ENCODE measurements around the gene BCOR.

BCOR gene

DNA sequence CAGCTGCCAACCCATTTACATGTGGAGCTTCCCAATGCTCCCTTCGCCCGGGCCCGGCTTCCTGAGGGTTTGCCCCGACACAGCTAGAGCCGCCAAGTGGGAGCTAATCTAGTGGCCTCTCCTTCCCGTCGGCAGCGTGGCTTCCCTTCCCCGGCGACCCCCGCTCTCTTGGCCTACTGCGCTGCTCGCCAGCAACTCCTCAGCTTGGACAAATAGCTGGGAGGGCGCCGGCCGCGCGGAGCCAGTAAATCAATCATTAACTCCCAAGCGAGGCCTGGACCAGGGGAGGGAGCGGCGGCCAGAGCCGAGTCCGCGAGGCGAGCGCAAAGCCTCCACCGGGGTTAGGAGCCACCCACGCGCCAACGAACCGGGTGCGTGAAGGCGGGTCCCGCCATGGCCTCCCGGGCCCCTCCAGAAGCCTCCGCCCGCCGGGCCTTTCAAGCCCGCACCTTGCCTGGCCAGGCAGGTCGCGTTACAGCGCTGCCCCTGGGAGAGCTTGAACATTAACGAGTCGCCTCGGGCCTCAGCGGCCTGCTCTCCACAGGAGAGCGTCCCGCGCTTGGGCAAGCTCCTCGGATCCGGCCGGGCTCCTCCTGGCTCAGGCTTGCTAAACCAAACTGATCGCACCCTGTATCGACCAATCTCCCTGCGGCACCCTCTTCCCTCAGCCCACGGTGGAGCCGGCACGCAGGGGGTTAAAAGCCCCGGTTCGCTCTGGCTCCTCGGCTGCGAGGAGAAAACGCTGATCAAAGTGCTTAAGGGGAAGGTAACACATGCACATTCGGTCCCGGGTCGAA lies 10.6 kb upstream of the BCOR start:
- no peak for ATAC-seq (replicated peaks; ENCODE audit: extremely low read depth, poor library complexity, severe bottlenecking)
- Mint-ChIP-seq H3K9me3 (no peaks in the 10 kb centered on the region), H3K36me3 (ENCODE audit: insufficient read depth) (no peaks in the 10 kb centered on the region), H3K4me3 (peak overlapping the region; percentile 78), H3K27me3 (no peaks in the 10 kb centered on the region), H3K4me1 (peaks cover 6% of the 10 kb centered on the region), H3K27ac (ENCODE audit: low read depth) (no peak overlapping the region)
- DNase-seq (ENCODE audit: low spot score in 2 of 2), result no peak

- no peaks in the 10 kb centered on the region for H3K9me3 Mint-ChIP-seq
- H3K36me3 Mint-ChIP-seq (ENCODE audit: insufficient read depth), result no peaks in the 10 kb centered on the region
- no peak overlapping the region for H3K27ac Mint-ChIP-seq (ENCODE audit: low read depth)
- H3K4me3 Mint-ChIP-seq, result peak overlapping the region; percentile 78
- DNase-seq (ENCODE audit: low spot score in 2 of 2), result no peak
- H3K27me3 Mint-ChIP-seq, result no peaks in the 10 kb centered on the region
- no peak for ATAC-seq (replicated peaks; ENCODE audit: extremely low read depth, poor library complexity, severe bottlenecking)
- H3K4me1 Mint-ChIP-seq, result peaks cover 6% of the 10 kb centered on the region
These were observed 9.8 kb upstream of the BCOR start for GRCh38 chrX:40107291-40108161.

DNA sequence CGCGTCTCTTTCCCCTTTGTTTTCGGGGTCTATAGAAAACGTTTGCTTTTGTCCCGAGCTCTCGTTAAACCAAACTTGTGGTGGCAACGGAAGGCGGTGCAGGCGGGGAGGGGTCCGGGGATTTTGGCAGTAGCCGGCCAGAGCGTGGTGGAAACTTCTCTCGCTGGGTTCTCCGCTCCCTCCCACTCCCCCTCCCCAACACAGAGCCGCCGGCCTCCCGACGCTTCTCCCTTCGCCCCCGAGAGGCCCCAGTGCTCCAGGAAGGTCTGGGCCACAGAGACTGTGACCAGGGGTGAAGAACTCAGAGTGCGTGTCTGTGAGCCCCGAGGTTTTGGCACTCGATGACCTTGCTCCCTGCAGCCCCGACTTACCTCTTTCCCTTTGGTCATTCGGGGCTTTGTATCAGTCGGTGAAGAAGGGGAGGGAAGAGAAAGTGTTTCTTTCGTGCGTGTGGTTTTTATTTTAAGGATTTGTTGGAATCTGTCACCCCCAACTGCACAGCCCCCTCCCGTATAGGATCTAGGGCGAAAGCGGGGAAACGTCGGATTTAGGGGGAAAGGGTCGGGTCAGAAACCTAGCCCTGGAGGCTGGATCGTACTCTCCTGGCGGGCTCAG lies 9.0 kb upstream of the BCOR start:
- Mint-ChIP-seq H3K4me1 (peaks cover 6% of the 10 kb centered on the region), H3K4me3 (peak overlapping the region; percentile 78), H3K27me3 (no peaks in the 10 kb centered on the region), H3K27ac (ENCODE audit: low read depth) (peak overlapping the region; percentile 76), H3K36me3 (ENCODE audit: insufficient read depth) (no peaks in the 10 kb centered on the region), H3K9me3 (no peaks in the 10 kb centered on the region)
- no peak for ATAC-seq (replicated peaks; ENCODE audit: extremely low read depth, poor library complexity, severe bottlenecking)
- DNase-seq (ENCODE audit: low spot score in 2 of 2), result no peak

GRCh38 chrX:40105835-40106675 lies 8.3 kb upstream of the BCOR start:
- peak overlapping the region; percentile 76 for H3K27ac Mint-ChIP-seq (ENCODE audit: low read depth)
- H3K4me3 Mint-ChIP-seq, result peak overlapping the region; percentile 78
- H3K36me3 Mint-ChIP-seq (ENCODE audit: insufficient read depth), result no peaks in the 10 kb centered on the region
- H3K27me3 Mint-ChIP-seq, result no peaks in the 10 kb centered on the region
- H3K9me3 Mint-ChIP-seq, result no peaks in the 10 kb centered on the region
- ATAC-seq (replicated peaks; ENCODE audit: extremely low read depth, poor library complexity, severe bottlenecking) (peak; percentile 53), DNase-seq (ENCODE audit: low spot score in 2 of 2) (peak; percentile 34 to 35)
- peaks cover 2% of the 10 kb centered on the region for H3K4me1 Mint-ChIP-seq

- ATAC-seq (replicated peaks; ENCODE audit: extremely low read depth, poor library complexity, severe bottlenecking) (peak; percentile 46), DNase-seq (ENCODE audit: low spot score in 2 of 2) (no peak)
- Mint-ChIP-seq H3K36me3 (ENCODE audit: insufficient read depth) (no peaks in the 10 kb centered on the region), H3K4me3 (peak overlapping the region; percentile 78), H3K27me3 (no peaks in the 10 kb centered on the region), H3K4me1 (no peaks in the 10 kb centered on the region), H3K27ac (ENCODE audit: low read depth) (peak overlapping the region; percentile 76), H3K9me3 (no peaks in the 10 kb centered on the region)
These were observed 7.5 kb upstream of the BCOR start for GRCh38 chrX:40104985-40105834.

- Mint-ChIP-seq H3K4me1 (no peaks in the 10 kb centered on the region), H3K9me3 (no peaks in the 10 kb centered on the region), H3K27ac (ENCODE audit: low read depth) (no peak overlapping the region), H3K4me3 (peak overlapping the region; percentile 18), H3K27me3 (no peaks in the 10 kb centered on the region), H3K36me3 (ENCODE audit: insufficient read depth) (peaks cover 1% of the 10 kb centered on the region)
- DNase-seq (ENCODE audit: low spot score in 2 of 2), result no peak
- ATAC-seq (replicated peaks; ENCODE audit: extremely low read depth, poor library complexity, severe bottlenecking), result no peak
These were observed 6.8 kb upstream of the BCOR start for GRCh38 chrX:40104630-40104984.

- H3K36me3 Mint-ChIP-seq (ENCODE audit: insufficient read depth), result peaks cover 4% of the 10 kb centered on the region
- no peaks in the 10 kb centered on the region for H3K9me3 Mint-ChIP-seq
- H3K27ac Mint-ChIP-seq (ENCODE audit: low read depth), result no peak overlapping the region
- no peaks in the 10 kb centered on the region for H3K27me3 Mint-ChIP-seq
- DNase-seq (ENCODE audit: low spot score in 2 of 2) (no peak), ATAC-seq (replicated peaks; ENCODE audit: extremely low read depth, poor library complexity, severe bottlenecking) (no peak)
- peaks cover 3% of the 10 kb centered on the region for H3K4me1 Mint-ChIP-seq
- no peak overlapping the region for H3K4me3 Mint-ChIP-seq
These were observed 6.0 kb upstream of the BCOR start for GRCh38 chrX:40103565-40104323.

GRCh38 chrX:40102393-40103381 lies 4.9 kb upstream of the BCOR start:
- ATAC-seq (replicated peaks; ENCODE audit: extremely low read depth, poor library complexity, severe bottlenecking), result no peak
- no peaks in the 10 kb centered on the region for H3K9me3 Mint-ChIP-seq
- peaks cover 4% of the 10 kb centered on the region for H3K4me1 Mint-ChIP-seq
- no peak overlapping the region for H3K4me3 Mint-ChIP-seq
- DNase-seq (ENCODE audit: low spot score in 2 of 2), result no peak
- peaks cover 12% of the 10 kb centered on the region for H3K36me3 Mint-ChIP-seq (ENCODE audit: insufficient read depth)
- no peaks in the 10 kb centered on the region for H3K27me3 Mint-ChIP-seq
- H3K27ac Mint-ChIP-seq (ENCODE audit: low read depth), result no peak overlapping the region

- Mint-ChIP-seq H3K27ac (ENCODE audit: low read depth) (no peak overlapping the region), H3K9me3 (no peaks in the 10 kb centered on the region), H3K27me3 (no peaks in the 10 kb centered on the region), H3K36me3 (ENCODE audit: insufficient read depth) (peaks cover 20% of the 10 kb centered on the region), H3K4me3 (no peak overlapping the region), H3K4me1 (peaks cover 4% of the 10 kb centered on the region)
- DNase-seq (ENCODE audit: low spot score in 2 of 2), result no peak
- no peak for ATAC-seq (replicated peaks; ENCODE audit: extremely low read depth, poor library complexity, severe bottlenecking)
These were observed 3.7 kb upstream of the BCOR start for GRCh38 chrX:40101430-40101802.
